RWPE2 (cell line): ENCODE results near the gene ZNF710.

ENCODE experiments used
- ATAC-seq: fragments of 200-7000 bp; cut with Tn5 transposase; 3 replicates; pipeline ENCODE4 v1.9.1; 2021; ENCODE audit warnings: low read depth
- DNase-seq: peaks from one replicate; pipeline ENCODE4 v3.0.0-alpha.2; 2020; ENCODE audit warnings: low spot score
- H3K27ac ChIP-seq: fragments of 450-650 bp; 2 replicates; pipeline ENCODE4 v1.5.1; 2017; ENCODE audit warnings: mild to moderate bottlenecking; ENCODE audit not compliant: poor library complexity, severe bottlenecking
- H3K27me3 ChIP-seq: fragments of 250-450 bp; sonication (Bioruptor Pico); 2 replicates; pipeline ENCODE4 v1.5.1; 2021; ENCODE audit warnings: mild to moderate bottlenecking, moderate library complexity; ENCODE audit not compliant: insufficient read depth, poor library complexity, severe bottlenecking
- H3K36me3 ChIP-seq: fragments of 250-450 bp; sonication (Bioruptor Pico); 2 replicates; pipeline ENCODE4 v1.5.1; 2020; ENCODE audit warnings: low read depth, mild to moderate bottlenecking, moderate library complexity
- H3K4me1 ChIP-seq: fragments of 250-450 bp; sonication (Bioruptor Pico); 2 replicates; pipeline ENCODE4 v1.5.1; 2021; ENCODE audit warnings: mild to moderate bottlenecking, moderate library complexity; ENCODE audit not compliant: insufficient read depth, poor library complexity, severe bottlenecking
- H3K4me3 ChIP-seq: fragments of 250-450 bp; sonication (Bioruptor Pico); 2 replicates; pipeline ENCODE4 v1.5.1; 2021; ENCODE audit warnings: mild to moderate bottlenecking, moderate library complexity; ENCODE audit not compliant: severe bottlenecking
- H3K9me3 ChIP-seq: fragments of 250-450 bp; sonication (Bioruptor Pico); 2 replicates; pipeline ENCODE4 v1.5.1; 2021; ENCODE audit warnings: mild to moderate bottlenecking, moderate library complexity; ENCODE audit not compliant: severe bottlenecking
- TF ChIP-seq, protein P1 (sequence below): fragments of 450-650 bp; IDR thresholded peaks from one replicate; pipeline ENCODE4 v1.5.1; 2017; ENCODE audit warnings: mild to moderate bottlenecking, moderate library complexity; ENCODE audit not compliant: poor library complexity, severe bottlenecking

The ZNF710 gene

GRCh38 chr15:89980896-89981295, 20.2 kb upstream of the ZNF710 start:
- no peak for DNase-seq
- Histone ChIP-seq H3K36me3 (no peaks in the 10 kb centered on the region), H3K9me3 (peaks cover 7% of the 10 kb centered on the region), H3K4me1 (no peaks in the 10 kb centered on the region), H3K4me3 (no peak overlapping the region), H3K27ac (no peak overlapping the region), H3K27me3 (no peaks in the 10 kb centered on the region)
- ATAC-seq: no peak
- TF ChIP-seq, protein P1, sequence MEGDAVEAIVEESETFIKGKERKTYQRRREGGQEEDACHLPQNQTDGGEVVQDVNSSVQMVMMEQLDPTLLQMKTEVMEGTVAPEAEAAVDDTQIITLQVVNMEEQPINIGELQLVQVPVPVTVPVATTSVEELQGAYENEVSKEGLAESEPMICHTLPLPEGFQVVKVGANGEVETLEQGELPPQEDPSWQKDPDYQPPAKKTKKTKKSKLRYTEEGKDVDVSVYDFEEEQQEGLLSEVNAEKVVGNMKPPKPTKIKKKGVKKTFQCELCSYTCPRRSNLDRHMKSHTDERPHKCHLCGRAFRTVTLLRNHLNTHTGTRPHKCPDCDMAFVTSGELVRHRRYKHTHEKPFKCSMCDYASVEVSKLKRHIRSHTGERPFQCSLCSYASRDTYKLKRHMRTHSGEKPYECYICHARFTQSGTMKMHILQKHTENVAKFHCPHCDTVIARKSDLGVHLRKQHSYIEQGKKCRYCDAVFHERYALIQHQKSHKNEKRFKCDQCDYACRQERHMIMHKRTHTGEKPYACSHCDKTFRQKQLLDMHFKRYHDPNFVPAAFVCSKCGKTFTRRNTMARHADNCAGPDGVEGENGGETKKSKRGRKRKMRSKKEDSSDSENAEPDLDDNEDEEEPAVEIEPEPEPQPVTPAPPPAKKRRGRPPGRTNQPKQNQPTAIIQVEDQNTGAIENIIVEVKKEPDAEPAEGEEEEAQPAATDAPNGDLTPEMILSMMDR: no peak

GRCh38 chr15:89982315-89983055, 18.6 kb upstream of the ZNF710 start:
- Histone ChIP-seq H3K4me1 (no peaks in the 10 kb centered on the region), H3K27ac (no peak overlapping the region), H3K27me3 (no peaks in the 10 kb centered on the region), H3K9me3 (peaks cover 7% of the 10 kb centered on the region), H3K36me3 (no peaks in the 10 kb centered on the region), H3K4me3 (no peak overlapping the region)
- TF ChIP-seq, protein P1: no peak
- no peak for ATAC-seq
- DNase-seq: no peak

DNA sequence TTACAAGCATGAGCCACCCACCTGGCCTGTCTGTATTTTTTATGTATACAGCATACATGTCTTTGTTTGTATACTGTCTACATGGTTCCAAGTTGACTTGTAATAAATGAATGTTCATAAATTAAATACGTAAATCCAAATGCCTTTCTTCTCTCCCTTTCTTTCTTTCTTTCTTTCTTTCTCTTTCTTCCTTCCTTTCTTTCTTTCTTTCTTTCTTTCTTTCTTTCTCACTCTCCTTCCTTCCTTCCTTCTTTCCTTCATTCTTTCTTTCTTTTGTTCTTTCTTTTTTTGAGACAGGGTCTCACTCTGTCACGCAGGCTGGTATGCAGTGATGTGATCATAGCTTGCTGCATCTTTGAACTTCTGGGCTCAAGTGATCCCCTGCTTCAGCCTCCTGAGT, 17.1 kb upstream of the ZNF710 start:
- no peak for ATAC-seq
- TF ChIP-seq, protein P1: no peak
- no peak overlapping the region for H3K4me3 ChIP-seq
- no peak overlapping the region for H3K27ac ChIP-seq
- H3K36me3 ChIP-seq: no peaks in the 10 kb centered on the region
- peaks cover 7% of the 10 kb centered on the region for H3K9me3 ChIP-seq
- DNase-seq: no peak
- H3K27me3 ChIP-seq: no peaks in the 10 kb centered on the region
- no peaks in the 10 kb centered on the region for H3K4me1 ChIP-seq

DNA sequence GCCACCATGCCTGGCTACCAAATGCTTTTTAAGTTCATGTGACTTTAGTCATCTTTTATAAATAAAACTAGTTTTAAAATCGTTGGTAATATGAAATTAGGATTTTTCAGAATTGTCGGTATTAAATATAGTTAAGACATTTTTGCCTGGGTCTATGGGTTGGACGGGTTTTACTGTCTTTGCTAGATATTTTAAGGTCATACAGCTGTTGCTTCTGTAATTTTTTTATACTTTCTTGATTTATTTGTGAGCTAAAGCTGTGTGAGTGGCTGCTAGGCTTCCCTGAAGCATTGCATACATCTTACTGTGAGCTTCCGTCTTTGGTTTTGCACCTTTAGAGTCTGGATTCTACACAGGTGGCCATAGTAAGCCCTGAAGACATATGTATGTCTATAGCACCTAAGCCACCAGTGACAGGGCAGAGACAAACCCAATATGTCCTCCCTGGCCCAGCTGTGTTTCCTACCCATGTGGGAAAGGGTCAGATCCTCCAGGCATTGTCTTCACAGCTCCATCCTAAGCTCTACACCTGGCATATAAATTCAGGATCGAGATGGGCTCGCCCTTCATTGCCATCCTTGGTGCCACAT, 16.6 kb upstream of the ZNF710 start:
- TF ChIP-seq, protein P1: no peak

DNA sequence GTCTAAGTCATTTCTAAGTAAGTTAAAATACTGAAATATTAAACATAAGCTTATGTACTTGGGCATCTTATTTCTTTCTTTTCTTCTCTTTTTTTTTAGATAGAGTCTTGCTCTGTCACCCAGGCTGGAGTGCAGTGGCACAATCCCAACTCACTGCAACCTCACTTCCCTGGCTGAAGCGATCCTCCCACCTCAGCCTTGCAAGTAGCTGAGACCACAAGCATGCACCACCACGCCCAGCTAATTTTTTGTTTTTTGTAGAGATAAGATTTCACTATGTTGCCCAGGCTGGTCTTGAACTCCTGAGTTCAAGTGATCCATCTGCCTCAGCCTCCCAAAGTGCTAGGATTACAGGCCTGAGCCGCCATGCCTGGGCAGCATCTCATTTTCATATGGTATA, 16.0 kb upstream of the ZNF710 start:
- Histone ChIP-seq H3K27me3 (no peaks in the 10 kb centered on the region), H3K4me3 (no peak overlapping the region), H3K36me3 (no peaks in the 10 kb centered on the region), H3K9me3 (peaks cover 7% of the 10 kb centered on the region), H3K27ac (no peak overlapping the region), H3K4me1 (no peaks in the 10 kb centered on the region)
- TF ChIP-seq, protein P1: no peak
- DNase-seq: no peak
- no peak for ATAC-seq

More for the DNA sequence above, 16.6 kb upstream of the ZNF710 start:
- H3K4me1 ChIP-seq: no peaks in the 10 kb centered on the region
- DNase-seq (no peak), ATAC-seq (no peak)
- H3K27me3 ChIP-seq: no peaks in the 10 kb centered on the region
- H3K4me3 ChIP-seq: no peak overlapping the region
- H3K27ac ChIP-seq: no peak overlapping the region
- no peaks in the 10 kb centered on the region for H3K36me3 ChIP-seq
- H3K9me3 ChIP-seq: peaks cover 7% of the 10 kb centered on the region
